Fibroblast of pulmonary artery (primary cell): ENCODE measurements around the gene SAMD8.

ENCODE experiments used
- DNase-seq: peaks from one replicate; pipeline ENCODE4 v3.0.0-alpha.2; 2010; ENCODE audit warnings: low read depth
- H3K4me3 ChIP-seq: replicated peaks from 2 replicates; pipeline ENCODE4 v1.5.1; 2011; ENCODE audit warnings: low read depth, mild to moderate bottlenecking, control low read depth, low read length, moderate library complexity
- TF ChIP-seq, protein P1 (sequence below): IDR thresholded peaks from 2 replicates; pipeline ENCODE4 v1.5.1; 2011; ENCODE audit warnings: mild to moderate bottlenecking, control low read depth, low read length, inconsistent platforms; ENCODE audit errors: missing control alignments

The SAMD8 gene

DNA sequence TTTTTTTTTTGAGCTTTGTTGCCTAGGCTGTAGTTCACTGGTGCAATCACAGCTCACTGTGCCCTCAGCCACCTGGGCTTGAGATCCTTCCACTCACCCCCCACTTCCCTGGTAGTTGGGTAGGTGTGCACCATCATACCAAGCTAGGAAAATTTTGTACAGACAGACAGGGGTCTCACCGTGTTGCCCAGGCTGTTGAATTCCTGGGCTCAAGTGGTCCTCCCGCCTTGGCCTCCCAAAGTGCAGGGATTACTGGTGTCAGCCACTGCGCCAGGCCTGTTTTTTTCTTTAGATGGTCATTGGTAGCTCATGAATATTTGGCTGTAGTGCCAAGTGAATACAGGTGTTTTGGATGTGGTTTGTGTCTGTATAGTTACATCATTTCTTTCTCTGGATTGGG, 116.8 kb downstream of the SAMD8 start:
- TF ChIP-seq, protein P1, sequence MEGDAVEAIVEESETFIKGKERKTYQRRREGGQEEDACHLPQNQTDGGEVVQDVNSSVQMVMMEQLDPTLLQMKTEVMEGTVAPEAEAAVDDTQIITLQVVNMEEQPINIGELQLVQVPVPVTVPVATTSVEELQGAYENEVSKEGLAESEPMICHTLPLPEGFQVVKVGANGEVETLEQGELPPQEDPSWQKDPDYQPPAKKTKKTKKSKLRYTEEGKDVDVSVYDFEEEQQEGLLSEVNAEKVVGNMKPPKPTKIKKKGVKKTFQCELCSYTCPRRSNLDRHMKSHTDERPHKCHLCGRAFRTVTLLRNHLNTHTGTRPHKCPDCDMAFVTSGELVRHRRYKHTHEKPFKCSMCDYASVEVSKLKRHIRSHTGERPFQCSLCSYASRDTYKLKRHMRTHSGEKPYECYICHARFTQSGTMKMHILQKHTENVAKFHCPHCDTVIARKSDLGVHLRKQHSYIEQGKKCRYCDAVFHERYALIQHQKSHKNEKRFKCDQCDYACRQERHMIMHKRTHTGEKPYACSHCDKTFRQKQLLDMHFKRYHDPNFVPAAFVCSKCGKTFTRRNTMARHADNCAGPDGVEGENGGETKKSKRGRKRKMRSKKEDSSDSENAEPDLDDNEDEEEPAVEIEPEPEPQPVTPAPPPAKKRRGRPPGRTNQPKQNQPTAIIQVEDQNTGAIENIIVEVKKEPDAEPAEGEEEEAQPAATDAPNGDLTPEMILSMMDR = no peak
- DNase-seq = no peak
- H3K4me3 ChIP-seq = no peak overlapping the region

DNA sequence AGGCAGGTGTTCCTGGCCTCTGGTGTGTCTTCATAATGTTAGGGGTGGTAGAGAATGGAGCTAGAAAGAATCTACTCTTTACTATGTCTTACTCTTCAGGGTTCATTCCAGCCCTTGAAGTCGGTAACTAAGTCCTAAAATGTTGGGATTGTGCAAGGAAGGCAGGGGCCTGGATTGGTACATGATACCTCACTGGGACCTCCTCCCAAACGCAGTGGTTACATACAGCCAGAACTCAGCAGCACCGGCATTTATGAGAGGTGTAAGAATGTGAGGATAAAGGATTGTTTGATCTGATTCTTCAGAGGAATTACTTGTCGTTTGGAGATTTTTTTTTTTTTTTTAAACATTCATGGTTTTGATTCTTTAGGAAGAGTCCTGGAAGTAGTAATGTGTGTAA, 117.4 kb downstream of the SAMD8 start:
- no peak for DNase-seq
- no peak overlapping the region for H3K4me3 ChIP-seq
- TF ChIP-seq, protein P1 = no peak

DNA sequence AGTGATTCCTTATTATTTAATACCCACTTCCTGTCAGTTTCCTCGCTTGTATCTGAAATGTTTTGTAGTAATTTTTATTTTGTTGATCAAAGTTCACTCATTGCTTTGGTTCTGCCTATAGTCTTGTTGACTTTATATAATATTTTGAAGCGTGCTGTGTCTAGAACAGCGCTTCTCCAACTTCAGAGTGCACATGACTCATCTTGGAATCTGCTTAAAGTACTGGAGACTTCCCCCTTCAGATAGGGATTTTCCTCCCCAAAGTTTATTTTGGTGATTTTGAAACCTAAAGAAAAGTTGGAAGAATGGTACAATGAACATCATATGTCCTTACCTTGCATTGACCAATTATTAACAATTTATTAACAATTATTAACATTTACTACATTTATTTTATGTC, 118.5 kb downstream of the SAMD8 start:
- peak; percentile 59 for DNase-seq
- TF ChIP-seq, protein P1 = no peak
- no peak overlapping the region for H3K4me3 ChIP-seq

DNA sequence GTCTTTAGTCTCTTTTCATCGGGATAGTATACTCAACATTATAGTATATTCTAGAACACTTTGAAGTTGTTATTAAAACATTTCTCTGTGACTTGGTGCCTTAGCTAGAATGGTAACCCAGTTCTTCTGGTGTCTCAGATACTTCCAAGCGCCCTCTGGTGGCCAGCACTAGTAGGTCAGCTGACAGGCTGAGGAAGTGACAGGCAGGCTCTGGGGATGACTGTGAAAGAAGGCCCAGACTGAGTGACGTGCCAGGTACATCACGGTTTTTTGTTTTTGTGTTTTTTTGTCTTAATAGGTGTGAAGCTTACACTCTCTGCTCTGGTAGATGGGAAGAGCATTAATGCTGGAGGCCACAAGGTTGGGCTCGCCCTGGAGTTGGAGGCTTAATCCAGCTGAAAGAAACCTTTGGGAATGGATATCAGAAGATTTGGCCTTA, 119.2 kb downstream of the SAMD8 start:
- no peak overlapping the region for H3K4me3 ChIP-seq
- TF ChIP-seq, protein P1 = peak; percentile 96
- peak; percentile 89 for DNase-seq
